ENCODE results near the gene OSER1.

The OSER1 gene

DNA sequence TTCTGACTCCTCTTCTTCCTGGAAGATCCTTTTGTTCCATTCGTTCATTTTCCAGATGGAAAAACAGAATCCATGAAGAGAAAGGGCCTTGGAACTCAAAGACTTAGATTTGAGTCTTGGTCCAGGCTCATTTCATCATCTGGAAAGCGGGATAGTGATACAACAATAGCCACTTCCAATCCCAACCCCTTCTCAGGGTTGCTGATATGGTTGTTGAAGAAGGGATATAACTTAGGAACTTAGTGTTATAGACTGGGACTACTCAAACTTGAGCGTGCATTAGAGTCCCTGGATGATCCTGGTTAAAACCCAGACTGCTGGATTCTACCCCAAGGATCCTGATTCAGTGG is 37.8 kb upstream of the OSER1 start:
- DNase-seq, result no peak
- no peak overlapping the region for H3K9ac ChIP-seq (ENCODE audit: low read depth, low read length)
- TF ChIP-seq, protein P1, sequence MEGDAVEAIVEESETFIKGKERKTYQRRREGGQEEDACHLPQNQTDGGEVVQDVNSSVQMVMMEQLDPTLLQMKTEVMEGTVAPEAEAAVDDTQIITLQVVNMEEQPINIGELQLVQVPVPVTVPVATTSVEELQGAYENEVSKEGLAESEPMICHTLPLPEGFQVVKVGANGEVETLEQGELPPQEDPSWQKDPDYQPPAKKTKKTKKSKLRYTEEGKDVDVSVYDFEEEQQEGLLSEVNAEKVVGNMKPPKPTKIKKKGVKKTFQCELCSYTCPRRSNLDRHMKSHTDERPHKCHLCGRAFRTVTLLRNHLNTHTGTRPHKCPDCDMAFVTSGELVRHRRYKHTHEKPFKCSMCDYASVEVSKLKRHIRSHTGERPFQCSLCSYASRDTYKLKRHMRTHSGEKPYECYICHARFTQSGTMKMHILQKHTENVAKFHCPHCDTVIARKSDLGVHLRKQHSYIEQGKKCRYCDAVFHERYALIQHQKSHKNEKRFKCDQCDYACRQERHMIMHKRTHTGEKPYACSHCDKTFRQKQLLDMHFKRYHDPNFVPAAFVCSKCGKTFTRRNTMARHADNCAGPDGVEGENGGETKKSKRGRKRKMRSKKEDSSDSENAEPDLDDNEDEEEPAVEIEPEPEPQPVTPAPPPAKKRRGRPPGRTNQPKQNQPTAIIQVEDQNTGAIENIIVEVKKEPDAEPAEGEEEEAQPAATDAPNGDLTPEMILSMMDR (IDR thresholded peaks at IDR 0.05; ENCODE audit: borderline replicate concordance, extremely low read depth, low read length, poor library complexity, severe bottlenecking), result no peak
- no peak for TF ChIP-seq EZH2 (IDR thresholded peaks at IDR 0.05; ENCODE audit: borderline replicate concordance, low read depth, low read length, severe bottlenecking)
- no peaks in the 10 kb centered on the region for H3K79me2 ChIP-seq (ENCODE audit: insufficient read depth, low read length)
- no peak overlapping the region for H3K4me2 ChIP-seq (ENCODE audit: insufficient read depth, low read length)
- no peak overlapping the region for H3K4me3 ChIP-seq (ENCODE audit: low read depth in 1 of 2, low read length in 2 of 2)
- H2AFZ ChIP-seq (ENCODE audit: low read depth, low read length), result no peak overlapping the region
- no peak for ATAC-seq (ENCODE audit: insufficient read depth, low read depth)
- H3K27me3 ChIP-seq (ENCODE audit: insufficient read depth, low read length, poor library complexity), result no peaks in the 10 kb centered on the region
- no peaks in the 10 kb centered on the region for H3K9me3 ChIP-seq (ENCODE audit: insufficient read depth, low read length, severe bottlenecking)
- no peak overlapping the region for H3K27ac ChIP-seq (ENCODE audit: low read length)
- no peaks in the 10 kb centered on the region for H3K36me3 ChIP-seq (ENCODE audit: insufficient read depth, low read length)
- no peaks in the 10 kb centered on the region for H3K4me1 ChIP-seq (ENCODE audit: insufficient read depth, low read length)
- H4K20me1 ChIP-seq (ENCODE audit: insufficient read depth, low read length), result peaks cover 9% of the 10 kb centered on the region; the same call in 1 of the 2 replicates

DNA sequence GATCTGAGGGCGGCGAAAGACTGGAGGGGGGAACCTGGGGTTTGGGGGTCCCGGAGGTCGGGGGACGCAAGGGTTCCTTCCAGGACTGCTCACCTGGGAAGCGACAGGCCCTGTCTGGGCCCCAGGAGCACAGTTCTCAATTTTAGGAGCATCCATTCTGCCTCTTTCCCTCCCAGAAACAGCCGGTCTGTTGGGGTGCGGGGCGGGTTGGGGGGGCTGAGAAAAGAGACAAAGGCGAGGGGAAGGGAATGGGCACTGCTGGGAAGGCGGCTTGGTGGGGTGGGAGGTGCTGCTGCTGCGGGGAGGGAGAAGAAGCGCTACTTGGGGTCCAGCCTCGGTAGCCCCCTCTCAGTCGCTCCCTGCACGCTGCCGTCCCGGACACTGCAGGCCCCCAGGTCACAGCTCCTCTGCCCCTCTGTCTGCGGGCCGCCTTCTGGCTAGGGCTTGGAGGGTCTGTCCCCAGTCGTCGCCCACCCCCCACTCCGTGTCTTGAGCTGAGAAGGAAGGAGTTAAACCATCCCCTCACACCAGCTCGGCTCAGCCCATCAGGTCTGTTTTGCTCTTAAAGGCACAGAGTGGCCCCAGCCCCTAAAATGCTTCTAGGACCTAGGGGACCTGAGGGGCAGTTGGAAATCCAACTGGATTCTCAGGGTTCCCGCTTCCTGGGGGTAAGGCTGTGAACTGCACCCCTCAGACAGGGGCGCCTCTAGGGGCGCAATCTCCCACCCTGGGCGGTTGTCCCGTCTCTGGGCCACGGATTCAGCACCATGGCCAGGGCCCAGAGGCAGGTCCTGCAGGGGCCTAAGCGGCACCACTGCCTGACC is 37.2 kb upstream of the OSER1 start:
- no peak overlapping the region for H3K27ac ChIP-seq (ENCODE audit: low read length)
- H2AFZ ChIP-seq (ENCODE audit: low read depth, low read length), result no peak overlapping the region
- no peaks in the 10 kb centered on the region for H3K9me3 ChIP-seq (ENCODE audit: insufficient read depth, low read length, severe bottlenecking)
- no peak overlapping the region for H3K9ac ChIP-seq (ENCODE audit: low read depth, low read length)
- no peaks in the 10 kb centered on the region for H3K27me3 ChIP-seq (ENCODE audit: insufficient read depth, low read length, poor library complexity)
- no peak overlapping the region for H3K4me3 ChIP-seq (ENCODE audit: low read depth in 1 of 2, low read length in 2 of 2)
- no peaks in the 10 kb centered on the region for H3K79me2 ChIP-seq (ENCODE audit: insufficient read depth, low read length)
- H3K4me1 ChIP-seq (ENCODE audit: insufficient read depth, low read length), result no peaks in the 10 kb centered on the region
- TF ChIP-seq, protein P1 (IDR thresholded peaks at IDR 0.05; ENCODE audit: borderline replicate concordance, extremely low read depth, low read length, poor library complexity, severe bottlenecking), result peak; percentile 40
- TF ChIP-seq EZH2 (IDR thresholded peaks at IDR 0.05; ENCODE audit: borderline replicate concordance, low read depth, low read length, severe bottlenecking), result no peak
- no peak overlapping the region for H3K4me2 ChIP-seq (ENCODE audit: insufficient read depth, low read length)
- 0 out of 2 replicates have a peak, but pooled peaks cover 8% of the 10 kb centered on the region for H4K20me1 ChIP-seq (ENCODE audit: insufficient read depth, low read length)
- DNase-seq, result peak; percentile 39
- no peaks in the 10 kb centered on the region for H3K36me3 ChIP-seq (ENCODE audit: insufficient read depth, low read length)
- ATAC-seq (ENCODE audit: insufficient read depth, low read depth), result peak; percentile 74

DNA sequence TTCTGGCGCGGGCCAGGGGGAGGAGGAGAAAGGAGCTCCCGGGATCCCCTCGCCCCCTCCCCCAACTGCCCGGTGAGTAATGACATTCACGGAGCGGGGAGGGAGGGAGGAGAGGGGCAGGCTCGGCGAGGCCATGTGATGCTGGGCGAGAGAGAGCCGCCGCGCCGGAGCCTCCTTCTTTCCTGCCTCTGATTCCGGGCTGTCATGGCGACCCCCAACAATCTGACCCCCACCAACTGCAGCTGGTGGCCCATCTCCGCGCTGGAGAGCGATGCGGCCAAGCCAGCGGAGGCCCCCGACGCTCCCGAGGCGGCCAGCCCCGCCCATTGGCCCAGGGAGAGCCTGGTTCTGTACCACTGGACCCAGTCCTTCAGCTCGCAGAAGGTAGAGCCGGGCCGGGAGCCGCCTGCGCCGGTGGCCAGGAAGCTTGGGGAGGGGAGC is 36.6 kb upstream of the OSER1 start, which contains the start of gene GDAP1L1:
GDAP1L1 (plus strand) TSS at position 178 of the 441 bp plus-strand sequence; CDS start at position 205, 27 bp downstream.
- no peak within 1 kb of the TSS for H3K4me2 ChIP-seq (ENCODE audit: insufficient read depth, low read length)
- ATAC-seq (ENCODE audit: insufficient read depth, low read depth), result no peak
- H3K9ac ChIP-seq (ENCODE audit: low read depth, low read length), result no peak within 1 kb of the TSS
- H2AFZ ChIP-seq (ENCODE audit: low read depth, low read length), result no peak within 1 kb of the TSS
- no peak within 1 kb of the TSS for H3K4me3 ChIP-seq (ENCODE audit: low read depth in 1 of 2, low read length in 2 of 2)
- no peak for DNase-seq
- TF ChIP-seq, protein P1 (IDR thresholded peaks at IDR 0.05; ENCODE audit: borderline replicate concordance, extremely low read depth, low read length, poor library complexity, severe bottlenecking), result no peak
- no peak for TF ChIP-seq EZH2 (IDR thresholded peaks at IDR 0.05; ENCODE audit: borderline replicate concordance, low read depth, low read length, severe bottlenecking)
- no peak within 1 kb of the TSS for H3K27ac ChIP-seq (ENCODE audit: low read length)
- H3K79me2 ChIP-seq (ENCODE audit: insufficient read depth, low read length), result no peaks in the 10 kb centered on the region
- H4K20me1 ChIP-seq (ENCODE audit: insufficient read depth, low read length), result 0 out of 2 replicates have a peak, but pooled peaks cover 8% of the 10 kb centered on the region
- no peaks in the 10 kb centered on the region for H3K36me3 ChIP-seq (ENCODE audit: insufficient read depth, low read length)
- no peaks in the 10 kb centered on the region for H3K27me3 ChIP-seq (ENCODE audit: insufficient read depth, low read length, poor library complexity)
- H3K4me1 ChIP-seq (ENCODE audit: insufficient read depth, low read length), result no peaks in the 10 kb centered on the region
- H3K9me3 ChIP-seq (ENCODE audit: insufficient read depth, low read length, severe bottlenecking), result no peaks in the 10 kb centered on the region
